ENCODE measurements around the gene JAM3. TPM values are rescaled to one million over a fixed set of nuclear protein-coding genes. Genes with fewer than 3 reads are reported as not detected.

JAM3 gene
- polyA plus RNA-seq (2013, experiment 1 of 2; ENCODE audit: insufficient read length): 48.4 TPM
- polyA plus RNA-seq (2013, experiment 2 of 2; ENCODE audit: insufficient read length): 45.6 TPM

DNA sequence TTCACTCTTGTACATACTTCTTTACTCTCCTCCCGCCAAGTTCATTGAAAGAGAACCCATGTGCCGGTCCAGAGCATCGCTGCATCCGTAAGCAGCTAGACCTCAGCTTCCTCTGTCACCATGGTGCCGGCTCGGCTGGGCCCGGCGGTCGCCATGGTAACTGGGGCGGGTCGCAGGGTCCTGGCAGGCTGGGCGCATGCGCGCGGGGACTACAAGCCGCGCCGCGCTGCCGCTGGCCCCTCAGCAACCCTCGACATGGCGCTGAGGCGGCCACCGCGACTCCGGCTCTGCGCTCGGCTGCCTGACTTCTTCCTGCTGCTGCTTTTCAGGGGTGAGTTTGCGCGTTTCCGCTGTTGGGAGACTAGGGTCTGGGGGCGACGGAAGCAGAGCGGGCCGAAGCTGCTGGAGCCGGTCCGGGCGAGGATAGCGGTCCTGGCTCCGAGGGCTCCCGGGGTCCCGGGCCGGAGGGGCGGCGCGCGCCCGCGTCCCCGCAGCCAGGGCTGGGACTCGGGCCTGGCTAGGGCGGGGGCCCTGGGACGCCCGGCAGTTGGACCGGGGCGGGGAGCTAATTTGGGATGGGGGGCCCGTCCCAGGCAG lies at the start of gene JAM3:
Gene JAM3 (plus strand): TSS at position 244 of the 597 bp plus-strand sequence. CDS start 12 bp downstream, at position 256.
- DNase-seq: peak; percentile 92

GRCh38 chr11:134019500-134019899 lies 49.4 kb upstream of the JAM3 start:
- no peak for DNase-seq

DNA sequence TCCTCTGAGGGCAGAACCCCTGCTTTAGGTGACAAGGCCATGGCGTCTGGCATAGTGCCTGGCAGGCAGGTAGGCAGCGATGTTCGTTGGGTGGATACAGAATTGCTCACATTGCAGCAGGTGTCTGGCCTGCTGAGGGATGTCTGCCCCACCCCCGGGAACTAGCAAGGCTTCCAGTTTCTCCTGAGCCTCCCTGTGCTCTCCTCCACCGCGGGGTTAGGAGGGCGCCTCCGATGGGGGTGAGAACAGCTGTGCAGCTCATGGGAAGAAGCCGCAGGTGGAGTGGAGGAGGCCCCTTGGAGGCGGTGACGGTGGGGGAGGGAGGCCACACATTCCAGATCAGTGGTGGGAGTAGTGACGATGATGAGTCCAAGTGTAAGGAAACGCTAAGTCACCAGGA lies 48.3 kb upstream of the JAM3 start:
- no peak for DNase-seq

DNA sequence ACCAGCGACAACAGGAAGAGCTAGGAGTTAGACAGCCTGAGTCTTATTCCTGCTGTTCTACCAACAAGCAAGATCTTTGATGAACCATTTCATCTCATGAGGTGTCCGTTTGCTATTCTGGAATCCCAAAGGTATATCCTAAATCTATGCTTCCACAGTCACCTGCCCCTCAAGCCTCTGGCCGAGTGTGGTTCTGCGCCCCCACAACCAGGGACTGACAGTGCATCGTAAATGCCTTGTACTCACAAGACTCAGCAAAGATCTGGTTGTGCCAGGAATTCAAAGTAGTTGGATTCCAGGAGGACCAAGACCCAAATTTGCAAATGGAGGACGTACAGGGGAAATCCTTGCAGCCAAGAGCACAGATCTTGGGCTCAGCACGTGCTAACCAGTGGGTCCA lies 47.5 kb upstream of the JAM3 start:
- DNase-seq: no peak

GRCh38 chr11:134022748-134023147 lies 46.1 kb upstream of the JAM3 start:
- DNase-seq: no peak

DNA sequence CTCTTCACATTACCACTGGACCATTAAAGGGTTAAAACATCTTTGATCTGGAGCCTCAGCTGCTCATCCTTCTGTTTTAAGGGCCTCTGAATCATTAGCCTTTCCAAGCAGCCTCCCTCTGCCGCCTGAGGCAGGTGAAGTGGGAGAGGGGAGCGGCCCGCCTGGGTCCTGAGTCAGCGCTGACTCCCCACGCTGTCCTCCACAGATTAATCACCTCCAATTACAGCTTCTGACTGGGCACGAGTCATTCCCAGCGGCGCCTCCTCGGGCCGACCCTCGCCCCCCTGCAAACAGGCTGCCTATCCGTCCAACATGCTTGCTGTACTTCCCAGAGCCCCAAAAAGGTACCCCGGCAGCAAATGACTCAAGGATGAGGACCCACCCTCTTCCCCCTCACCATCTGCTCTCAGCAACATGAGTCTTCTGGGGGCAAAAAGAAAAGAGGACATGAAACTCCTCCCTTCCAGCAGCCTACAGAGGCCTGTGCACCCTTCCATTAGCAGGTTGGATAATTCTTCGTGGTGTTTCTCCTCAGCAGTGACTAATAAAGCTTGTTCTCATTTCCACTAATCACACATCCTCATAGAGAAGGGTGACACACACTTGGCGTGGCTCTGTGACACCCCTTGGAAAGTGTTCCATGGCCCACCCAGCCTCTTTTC lies 44.3 kb upstream of the JAM3 start:
- peak; percentile 40 for DNase-seq

DNA sequence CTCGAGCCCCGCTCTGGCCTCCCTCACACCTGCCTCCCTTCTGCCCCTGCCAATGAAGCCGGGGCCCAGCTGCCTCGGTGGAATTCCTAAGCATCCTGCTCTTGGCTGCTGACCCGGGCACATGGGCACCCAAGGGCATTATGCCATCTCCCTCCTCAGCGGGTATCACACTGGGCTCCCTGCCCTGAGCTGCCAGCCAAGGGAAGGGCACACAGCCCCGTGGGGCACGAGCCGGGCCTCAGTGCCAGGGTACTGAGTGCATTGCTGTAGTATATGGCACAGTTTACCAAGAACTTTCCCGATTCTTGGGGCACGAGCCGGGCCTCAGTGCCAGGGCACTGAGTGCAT lies 43.8 kb upstream of the JAM3 start:
- no peak for DNase-seq

DNA sequence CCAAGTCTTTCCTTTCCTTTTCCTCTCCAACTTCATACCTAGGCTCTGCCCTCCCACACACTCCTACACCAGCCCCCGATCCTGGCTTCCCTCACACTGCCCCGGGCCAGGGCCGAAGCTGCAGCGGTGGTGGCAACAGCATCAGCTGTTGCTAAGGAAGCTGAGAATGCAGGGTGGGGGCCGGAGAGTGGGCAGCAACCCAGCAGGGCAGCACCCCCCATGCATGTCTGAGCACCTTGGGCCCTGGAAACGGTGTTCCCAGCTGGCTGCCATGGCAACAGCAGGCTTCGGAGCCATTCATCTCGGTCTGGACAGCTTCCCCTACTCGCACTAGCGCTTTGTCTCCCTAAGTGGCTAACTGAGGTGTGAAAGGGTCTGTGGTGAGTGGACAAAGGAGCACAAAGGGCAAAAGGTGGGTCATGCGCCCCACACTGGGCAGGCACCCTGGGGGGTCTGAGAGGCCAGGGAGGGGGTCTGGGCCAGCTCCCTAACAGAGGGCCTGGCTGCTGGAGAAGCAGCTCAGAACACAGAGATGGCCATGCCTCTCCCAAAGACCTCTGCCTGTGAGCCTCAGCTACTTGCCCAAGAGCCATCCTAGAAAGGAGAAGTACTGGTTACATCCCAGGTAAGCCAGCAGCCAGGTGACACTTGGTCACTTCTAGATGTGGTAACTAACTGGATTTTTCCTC lies 42.1 kb upstream of the JAM3 start:
- DNase-seq: no peak

DNA sequence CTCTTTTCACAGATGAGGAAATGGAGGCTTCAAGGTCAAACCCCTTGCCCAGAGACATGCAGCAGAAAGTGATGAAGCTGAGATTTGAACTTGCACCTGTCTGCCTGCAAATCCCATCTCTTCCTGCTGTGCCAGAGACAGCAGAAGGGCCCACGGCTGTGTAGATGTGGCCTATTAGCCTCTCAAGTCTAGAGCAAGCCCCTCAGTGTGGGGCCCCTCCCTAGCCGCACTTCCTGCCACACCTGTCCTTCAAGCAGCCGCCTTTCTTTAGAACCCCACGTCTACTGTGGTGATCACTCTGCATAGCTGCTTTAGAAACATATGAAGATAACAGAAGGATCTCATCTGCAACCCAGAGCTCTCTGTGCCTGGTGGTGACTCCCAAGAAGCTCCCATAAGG lies 41.2 kb upstream of the JAM3 start:
- DNase-seq: no peak

- no peak for DNase-seq
Observed at GRCh38 chr11:134028368-134028920, 40.4 kb upstream of the JAM3 start.

DNA sequence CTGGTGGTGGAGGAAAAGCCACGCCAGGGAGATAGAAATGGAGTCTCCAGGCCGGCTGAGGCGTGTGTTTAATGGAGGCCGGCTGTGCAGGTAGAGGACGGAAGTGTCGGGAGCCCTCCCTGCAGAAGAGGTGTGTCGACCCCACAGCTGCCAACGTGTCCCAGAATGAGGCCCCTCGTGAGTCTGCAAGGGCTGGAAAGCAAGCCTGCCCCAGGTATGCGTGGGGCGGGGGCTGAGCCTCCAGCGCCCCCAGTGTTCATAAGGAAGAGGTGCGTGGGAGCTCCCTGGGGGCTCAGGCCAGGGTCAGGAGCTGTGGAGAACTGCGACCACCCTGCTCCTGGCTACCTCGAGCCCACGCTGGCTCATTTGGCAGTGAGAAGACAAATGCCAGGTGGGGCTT lies 38.0 kb upstream of the JAM3 start:
- no peak for DNase-seq

DNA sequence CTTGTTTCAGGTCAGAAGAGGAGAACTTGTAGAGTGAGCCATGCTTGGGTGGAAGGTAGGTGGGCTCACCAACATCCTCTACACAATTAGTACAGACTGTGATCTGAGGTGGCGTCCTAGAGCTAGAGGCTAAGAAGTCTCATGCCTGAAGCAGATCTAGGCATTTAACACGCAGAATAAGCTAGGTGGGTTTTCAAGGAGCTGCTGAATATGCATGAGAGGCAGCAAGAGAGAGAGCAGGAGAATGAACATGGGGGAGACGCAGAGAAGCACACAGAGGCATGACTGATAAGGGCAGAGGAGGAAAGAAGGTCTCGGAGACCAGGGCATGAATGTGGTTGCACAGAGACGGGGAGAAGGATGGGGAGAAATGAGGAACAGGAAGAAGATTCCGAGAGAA lies 36.8 kb upstream of the JAM3 start:
- no peak for DNase-seq

- DNase-seq: no peak
Observed at GRCh38 chr11:134032501-134033091, 36.3 kb upstream of the JAM3 start.

- no peak for DNase-seq
Observed at GRCh38 chr11:134033276-134033675, 35.6 kb upstream of the JAM3 start.

DNA sequence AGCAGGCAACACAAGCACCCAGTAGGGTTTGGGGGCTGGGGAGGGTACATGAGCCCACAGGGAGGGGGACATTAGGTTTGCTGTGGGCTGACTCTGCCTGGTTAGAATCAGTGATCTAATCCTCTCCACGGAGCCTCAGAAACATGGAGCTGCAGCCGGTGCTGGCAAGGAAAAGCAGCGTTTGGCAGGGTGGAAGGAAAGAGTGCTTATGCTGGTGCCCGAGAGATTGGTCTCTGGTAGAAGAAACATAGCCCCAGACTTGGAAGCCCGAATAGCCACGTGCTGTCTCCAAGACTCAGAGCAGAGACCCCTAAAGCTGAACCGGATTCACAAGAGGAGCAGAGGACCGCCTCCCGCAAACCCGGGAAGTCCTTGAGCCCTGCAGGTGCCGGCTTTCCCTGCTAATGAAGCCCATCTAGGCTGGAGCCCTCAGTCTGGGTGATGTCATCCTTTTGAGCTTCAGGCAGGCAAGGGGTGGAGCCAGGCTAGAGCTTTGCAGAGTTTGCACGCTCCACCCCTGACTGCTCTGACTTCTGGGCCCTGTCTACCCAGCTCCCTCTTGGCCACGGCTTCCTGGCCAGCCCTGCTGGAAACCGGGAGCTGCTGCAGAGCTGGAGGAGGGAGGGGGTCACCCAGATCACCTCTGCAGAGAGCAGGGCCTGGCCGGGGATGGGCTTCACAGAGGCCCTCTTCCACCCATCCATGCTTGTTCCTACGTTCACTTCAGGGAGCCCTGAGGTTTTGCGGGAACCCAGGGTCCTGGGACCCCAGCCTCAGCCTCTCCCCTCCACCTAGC lies 35.0 kb upstream of the JAM3 start:
- peak; percentile 81 for DNase-seq

DNA sequence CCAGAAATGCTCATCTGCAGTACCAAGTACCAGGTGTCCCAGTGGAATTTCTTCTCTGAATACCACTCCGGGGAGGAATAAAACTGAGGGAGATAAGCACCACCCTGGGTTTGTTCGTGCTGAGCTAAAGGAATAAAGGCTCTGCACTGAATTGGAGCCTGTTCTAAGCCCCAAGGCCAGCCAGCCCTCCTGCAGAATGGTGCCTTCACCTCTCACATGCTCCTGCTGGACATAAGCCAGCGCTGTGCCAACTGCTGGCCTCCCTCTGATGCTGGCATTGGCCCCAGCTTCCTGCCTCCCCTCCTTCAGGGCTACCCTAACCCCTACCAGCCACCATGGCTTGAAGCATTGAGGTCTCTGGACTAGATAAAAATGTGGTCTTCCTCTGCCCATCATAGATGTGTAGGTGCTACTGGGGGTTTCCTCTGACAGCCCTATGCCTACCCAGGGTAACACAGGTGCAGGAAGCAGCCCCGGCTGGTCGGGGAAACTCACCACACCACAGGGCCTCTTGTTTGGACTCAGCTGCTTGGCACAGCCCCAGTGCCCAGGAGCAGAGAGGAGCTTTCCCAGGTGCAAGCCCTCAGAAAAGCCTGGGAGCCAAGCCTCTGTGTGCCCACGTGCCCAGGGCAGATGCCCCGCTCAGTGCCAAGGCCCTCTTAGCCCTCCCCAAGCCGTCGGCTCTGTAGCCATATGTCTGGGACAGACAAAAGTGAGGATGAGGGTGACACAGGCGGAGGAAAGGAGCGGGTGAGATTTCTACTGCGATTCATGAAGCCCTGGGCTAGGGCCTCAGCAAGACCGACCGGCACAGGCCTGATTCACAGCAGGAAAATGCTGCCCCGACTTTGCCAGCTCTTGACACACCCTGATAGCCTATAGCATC lies 34.1 kb upstream of the JAM3 start:
- no peak for DNase-seq

GRCh38 chr11:134036492-134037045 lies 32.3 kb upstream of the JAM3 start:
- DNase-seq: no peak

GRCh38 chr11:134037046-134037908 lies 31.6 kb upstream of the JAM3 start:
- DNase-seq: peak; percentile 72

GRCh38 chr11:134038897-134039470 lies 29.9 kb upstream of the JAM3 start:
- no peak for DNase-seq
